ENCODE data around the gene TOR1AIP1. TPM values are rescaled to one million over a fixed set of nuclear protein-coding genes. Genes with fewer than 3 reads are reported as not detected.

The TOR1AIP1 gene
- total and polyA plus RNA-seq, 11 donors, result 16.0 to 68.2 (median 45.2) TPM

DNA sequence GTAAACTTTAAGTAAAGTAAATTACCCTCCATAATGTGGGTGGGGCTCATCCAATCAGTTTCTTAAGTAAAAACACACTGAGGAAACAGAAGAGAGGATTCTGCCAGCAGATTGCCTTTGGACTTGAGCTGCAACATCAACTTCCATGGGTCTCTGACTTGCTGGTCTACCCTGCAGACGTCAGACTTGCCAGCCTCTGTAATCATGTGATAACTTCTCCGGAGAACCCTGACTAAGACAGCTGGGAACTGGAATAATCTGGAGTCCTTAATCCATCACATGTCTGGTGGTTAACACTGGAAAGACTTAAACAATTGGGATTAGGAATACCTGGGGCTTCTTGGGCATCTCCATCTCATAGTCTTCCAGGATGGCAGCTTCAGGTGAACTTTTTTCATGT is 59.4 kb downstream of the TOR1AIP1 start:
- no peak for TF ChIP-seq POLR2A (IDR thresholded peaks at IDR 0.05)
- TF ChIP-seq, protein P1, sequence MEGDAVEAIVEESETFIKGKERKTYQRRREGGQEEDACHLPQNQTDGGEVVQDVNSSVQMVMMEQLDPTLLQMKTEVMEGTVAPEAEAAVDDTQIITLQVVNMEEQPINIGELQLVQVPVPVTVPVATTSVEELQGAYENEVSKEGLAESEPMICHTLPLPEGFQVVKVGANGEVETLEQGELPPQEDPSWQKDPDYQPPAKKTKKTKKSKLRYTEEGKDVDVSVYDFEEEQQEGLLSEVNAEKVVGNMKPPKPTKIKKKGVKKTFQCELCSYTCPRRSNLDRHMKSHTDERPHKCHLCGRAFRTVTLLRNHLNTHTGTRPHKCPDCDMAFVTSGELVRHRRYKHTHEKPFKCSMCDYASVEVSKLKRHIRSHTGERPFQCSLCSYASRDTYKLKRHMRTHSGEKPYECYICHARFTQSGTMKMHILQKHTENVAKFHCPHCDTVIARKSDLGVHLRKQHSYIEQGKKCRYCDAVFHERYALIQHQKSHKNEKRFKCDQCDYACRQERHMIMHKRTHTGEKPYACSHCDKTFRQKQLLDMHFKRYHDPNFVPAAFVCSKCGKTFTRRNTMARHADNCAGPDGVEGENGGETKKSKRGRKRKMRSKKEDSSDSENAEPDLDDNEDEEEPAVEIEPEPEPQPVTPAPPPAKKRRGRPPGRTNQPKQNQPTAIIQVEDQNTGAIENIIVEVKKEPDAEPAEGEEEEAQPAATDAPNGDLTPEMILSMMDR (IDR thresholded peaks at IDR 0.05), result no peak
- 25 to 63% (median 47%) methylated on average over 2 of the region's 2 CpGs for WGBS, 4 donors
- intact Hi-C loops (cut with DNase I), result no loop called here

DNA sequence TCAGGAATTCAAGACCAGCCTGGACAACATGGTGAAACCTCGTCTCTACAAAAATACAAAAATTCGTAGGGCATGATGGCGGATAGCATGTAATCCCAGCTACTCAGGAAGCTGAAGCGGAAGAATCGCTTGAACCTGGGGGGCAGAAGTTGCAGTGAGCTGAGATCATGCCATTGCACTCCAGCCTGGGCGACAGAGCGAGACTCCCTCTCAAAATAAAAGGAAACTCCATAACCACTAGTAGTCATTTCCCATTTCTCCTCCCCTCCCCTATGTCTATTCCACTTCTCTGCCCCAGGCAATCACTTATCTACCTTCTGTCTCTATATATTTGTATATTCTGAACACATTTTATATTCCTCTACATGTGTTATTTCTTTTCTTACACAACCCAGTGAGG is 68.6 kb downstream of the TOR1AIP1 start:
- whole genome bisulfite sequencing, 4 donors, result 89 to 96% (median 93%) methylated on average over 7 of the region's 7 CpGs
- no peak for ATAC-seq
- intact Hi-C loops (cut with DNase I), result loop anchor here in 7 of 10 donors (5.0 to 10.0 kb wide), 4 partner anchors 52 to 204 kb away; partner anchors contain the start of genes TOR1AIP1 (in 5 of the 7) and QSOX1 (in 1 of the 7)
- DNase-seq, result no peak
- H3K36me3 ChIP-seq, result no peaks in the 10 kb centered on the region
- no peaks in the 10 kb centered on the region for H3K27me3 ChIP-seq
- no peaks in the 10 kb centered on the region for H3K9me3 ChIP-seq
- peaks cover 0 to 24% (median 4%) of the 10 kb centered on the region in 12 donors for H3K4me1 ChIP-seq
- TF ChIP-seq POLR2A (IDR thresholded peaks at IDR 0.05), result no peak
- TF ChIP-seq, protein P1 (IDR thresholded peaks at IDR 0.05), result no peak
- H3K4me3 ChIP-seq, result no peak overlapping the region
- peak overlapping the region in 1 of 12 donors; percentile 32 for H3K27ac ChIP-seq

More for the DNA sequence above, 59.4 kb downstream of the TOR1AIP1 start:
- Histone ChIP-seq H3K4me3 (no peak overlapping the region), H3K4me1 (no peaks in the 10 kb centered on the region), H3K27ac (no peak overlapping the region), H3K27me3 (no peaks in the 10 kb centered on the region), H3K36me3 (no peaks in the 10 kb centered on the region), H3K9me3 (no peaks in the 10 kb centered on the region)
- ATAC-seq (no peak), DNase-seq (no peak)

DNA sequence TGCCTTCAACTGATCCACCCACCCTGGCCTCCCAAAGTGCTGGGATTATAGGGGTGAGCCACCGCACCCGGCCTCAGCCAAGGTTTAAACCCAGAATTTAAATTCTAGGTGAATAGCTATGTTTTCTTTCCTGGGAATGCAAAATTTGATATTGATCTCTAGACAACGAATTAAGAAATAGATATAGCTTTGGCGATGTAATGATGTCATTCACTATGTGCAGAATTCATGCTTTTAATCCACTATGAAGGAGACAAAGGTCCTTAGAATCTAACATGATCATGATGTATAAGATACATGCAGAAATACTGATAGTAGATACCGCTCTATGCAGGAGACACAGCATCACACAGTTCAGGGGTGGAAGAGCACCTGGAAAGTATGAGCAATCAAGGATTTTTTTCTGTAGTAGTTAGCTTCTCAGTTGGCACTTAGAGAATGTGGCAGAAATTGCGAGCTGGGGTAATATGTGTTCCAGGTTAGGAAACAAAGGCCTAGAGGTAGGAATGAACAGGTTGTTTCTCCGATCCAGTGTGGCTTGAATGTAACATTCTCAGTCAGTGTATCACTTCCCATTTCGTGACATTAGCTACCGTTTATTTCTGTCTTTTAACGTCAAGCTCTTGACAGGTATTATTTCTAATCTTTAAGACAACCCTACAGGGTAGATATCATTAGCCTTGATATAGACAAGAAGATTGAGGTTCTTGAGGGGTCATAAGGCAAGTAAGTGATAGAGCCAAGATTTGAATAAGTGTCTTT is 69.5 kb downstream of the TOR1AIP1 start:
- no peaks in the 10 kb centered on the region for H3K36me3 ChIP-seq
- H3K4me1 ChIP-seq, result peaks cover 0 to 33% (median 12%) of the 10 kb centered on the region in 12 donors
- TF ChIP-seq, protein P1 (IDR thresholded peaks at IDR 0.05), result no peak
- no peak for TF ChIP-seq POLR2A (IDR thresholded peaks at IDR 0.05)
- 84 to 92% (median 88%) methylated on average over 10 of the region's 10 CpGs for WGBS, 4 donors
- intact Hi-C loops (cut with DNase I), result loop anchor here in 7 of 10 donors (5.0 to 10.0 kb wide), 4 partner anchors 51 to 203 kb away; partner anchors contain the start of genes TOR1AIP1 (in 5 of the 7) and QSOX1 (in 1 of the 7)
- no peak overlapping the region for H3K4me3 ChIP-seq
- ATAC-seq (no peak), DNase-seq (no peak)
- H3K9me3 ChIP-seq, result no peaks in the 10 kb centered on the region
- H3K27ac ChIP-seq, result peak overlapping the region in 1 of 12 donors; percentile 53
- no peaks in the 10 kb centered on the region for H3K27me3 ChIP-seq

GRCh38 chr1:179952186-179952585 is 70.1 kb downstream of the TOR1AIP1 start:
- Histone ChIP-seq H3K4me3 (no peak overlapping the region), H3K36me3 (no peaks in the 10 kb centered on the region), H3K4me1 (peaks cover 0 to 39% (median 18%) of the 10 kb centered on the region in 12 donors), H3K27ac (peak overlapping the region in 1 of 12 donors; percentile 53), H3K9me3 (no peaks in the 10 kb centered on the region), H3K27me3 (no peaks in the 10 kb centered on the region)
- TF ChIP-seq, protein P1 (IDR thresholded peaks at IDR 0.05), result no peak
- TF ChIP-seq POLR2A (IDR thresholded peaks at IDR 0.05), result no peak
- DNase-seq, result no peak
- no peak for ATAC-seq
- intact Hi-C loops (cut with DNase I), result loop anchor here in 7 of 10 donors (5.0 to 10.0 kb wide), 4 partner anchors 50 to 203 kb away; partner anchors contain the start of genes TOR1AIP1 (in 5 of the 7) and QSOX1 (in 1 of the 7)
- WGBS, 4 donors, result 84 to 91% (median 88%) methylated on average over 4 of the region's 4 CpGs
